HL-60 (cell line): ENCODE results near the gene HLA-DPA1.

Experiments used
- DNase-seq, 2 experiments: peaks; one replicate each; pipeline ENCODE4 v3.0.0-alpha.2; 2010 to 2020; ENCODE audit warnings: low read depth in 1 of 2, low spot score in 1 of 2
- H3K27ac ChIP-seq: fragments of 250-450 bp; sonication (Bioruptor Pico); replicated peaks from 2 replicates; pipeline ENCODE4 v1.5.1; 2020; ENCODE audit warnings: mild to moderate bottlenecking, moderate library complexity
- H3K27me3 ChIP-seq: fragments of 250-450 bp; sonication (Bioruptor Pico); 2 replicates; pipeline ENCODE4 v1.5.1; 2021; ENCODE audit warnings: mild to moderate bottlenecking, moderate library complexity; ENCODE audit not compliant: insufficient read depth, poor library complexity, severe bottlenecking
- H3K4me3 ChIP-seq: replicated peaks from 2 replicates; pipeline ENCODE4 v1.5.1; 2011; ENCODE audit warnings: mild to moderate bottlenecking, control low read depth, low read length; ENCODE audit not compliant: insufficient read depth
- CTCF ChIP-seq: IDR thresholded peaks from one replicate; pipeline ENCODE4 v1.5.1; 2011; ENCODE audit warnings: low read length, control low read depth, inconsistent platforms; ENCODE audit not compliant: insufficient read depth
- GABPA ChIP-seq: IDR thresholded peaks from 2 replicates; pipeline ENCODE4 v1.6.1; 2012; ENCODE audit warnings: low read depth
- POLR2AphosphoS5 ChIP-seq: IDR thresholded peaks from 2 replicates; pipeline ENCODE4 v1.6.1; 2012; ENCODE audit warnings: low read depth
- SPI1 ChIP-seq: IDR thresholded peaks from 2 replicates; pipeline ENCODE4 v1.6.1; 2012; ENCODE audit warnings: low read depth, mild to moderate bottlenecking, borderline replicate concordance
- TF ChIP-seq, protein P1 (sequence below): IDR thresholded peaks from 2 replicates; pipeline ENCODE4 v1.6.1; 2012; ENCODE audit warnings: low read depth; ENCODE audit not compliant: insufficient replicate concordance

HLA-DPA1 gene

DNA sequence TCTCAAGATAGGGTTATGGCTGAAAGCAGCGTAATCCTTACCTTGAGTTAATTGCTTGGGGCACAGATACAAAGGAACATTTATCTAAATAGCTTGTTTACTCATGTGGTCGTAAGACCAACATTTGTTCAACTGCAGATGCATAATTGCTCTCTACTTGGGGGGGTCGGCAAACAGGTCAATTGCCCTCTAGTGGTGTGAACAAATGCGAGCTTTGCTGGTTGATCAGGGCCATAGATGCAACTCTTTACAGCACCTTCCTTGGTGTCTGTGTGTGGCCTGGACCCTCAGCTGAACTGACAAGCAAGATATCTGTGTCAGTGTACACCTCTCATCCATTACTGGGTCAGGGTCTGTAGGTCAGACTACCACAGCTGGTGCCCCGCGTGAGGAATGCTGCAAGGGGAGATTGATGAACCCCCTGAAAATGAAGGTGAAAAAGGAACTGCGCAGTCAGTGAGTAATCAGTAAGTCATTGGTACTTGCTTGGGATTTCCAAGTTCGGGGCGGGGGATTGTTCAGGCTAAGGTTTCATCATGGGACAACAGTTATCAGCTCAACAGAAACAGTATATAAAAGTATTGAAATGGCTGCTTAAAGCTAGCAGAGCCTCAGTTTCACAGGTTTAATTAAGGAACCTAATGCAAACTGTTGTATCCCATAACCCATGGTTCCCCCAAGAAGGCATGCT is 24.0 kb downstream of the HLA-DPA1 start:
- DNase-seq: no peak

DNA sequence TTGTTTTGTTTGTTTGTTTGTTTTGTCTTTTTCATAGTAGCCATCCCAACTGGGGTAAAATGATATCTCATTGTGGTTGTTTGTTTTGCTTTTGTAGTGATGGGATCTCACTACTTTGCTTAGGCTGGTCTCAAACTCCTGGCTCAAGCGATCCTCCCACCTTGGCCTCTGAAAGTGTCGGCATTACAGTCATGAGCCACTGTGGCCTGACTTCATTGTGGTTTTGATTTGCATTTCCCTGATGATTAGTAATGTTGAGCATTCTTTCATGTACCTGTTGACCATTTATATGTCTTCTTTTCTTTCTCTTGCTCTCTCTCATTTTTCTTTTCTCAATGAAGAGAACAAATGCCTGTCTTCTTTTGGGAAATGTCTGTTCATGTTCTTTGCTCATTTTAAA is 33.3 kb downstream of the HLA-DPA1 start:
- no peak overlapping the region for H3K27ac ChIP-seq
- H3K4me3 ChIP-seq: no peak overlapping the region
- no peak for TF ChIP-seq POLR2AphosphoS5
- no peak for TF ChIP-seq CTCF
- TF ChIP-seq, protein P1, sequence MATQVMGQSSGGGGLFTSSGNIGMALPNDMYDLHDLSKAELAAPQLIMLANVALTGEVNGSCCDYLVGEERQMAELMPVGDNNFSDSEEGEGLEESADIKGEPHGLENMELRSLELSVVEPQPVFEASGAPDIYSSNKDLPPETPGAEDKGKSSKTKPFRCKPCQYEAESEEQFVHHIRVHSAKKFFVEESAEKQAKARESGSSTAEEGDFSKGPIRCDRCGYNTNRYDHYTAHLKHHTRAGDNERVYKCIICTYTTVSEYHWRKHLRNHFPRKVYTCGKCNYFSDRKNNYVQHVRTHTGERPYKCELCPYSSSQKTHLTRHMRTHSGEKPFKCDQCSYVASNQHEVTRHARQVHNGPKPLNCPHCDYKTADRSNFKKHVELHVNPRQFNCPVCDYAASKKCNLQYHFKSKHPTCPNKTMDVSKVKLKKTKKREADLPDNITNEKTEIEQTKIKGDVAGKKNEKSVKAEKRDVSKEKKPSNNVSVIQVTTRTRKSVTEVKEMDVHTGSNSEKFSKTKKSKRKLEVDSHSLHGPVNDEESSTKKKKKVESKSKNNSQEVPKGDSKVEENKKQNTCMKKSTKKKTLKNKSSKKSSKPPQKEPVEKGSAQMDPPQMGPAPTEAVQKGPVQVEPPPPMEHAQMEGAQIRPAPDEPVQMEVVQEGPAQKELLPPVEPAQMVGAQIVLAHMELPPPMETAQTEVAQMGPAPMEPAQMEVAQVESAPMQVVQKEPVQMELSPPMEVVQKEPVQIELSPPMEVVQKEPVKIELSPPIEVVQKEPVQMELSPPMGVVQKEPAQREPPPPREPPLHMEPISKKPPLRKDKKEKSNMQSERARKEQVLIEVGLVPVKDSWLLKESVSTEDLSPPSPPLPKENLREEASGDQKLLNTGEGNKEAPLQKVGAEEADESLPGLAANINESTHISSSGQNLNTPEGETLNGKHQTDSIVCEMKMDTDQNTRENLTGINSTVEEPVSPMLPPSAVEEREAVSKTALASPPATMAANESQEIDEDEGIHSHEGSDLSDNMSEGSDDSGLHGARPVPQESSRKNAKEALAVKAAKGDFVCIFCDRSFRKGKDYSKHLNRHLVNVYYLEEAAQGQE: no peak
- no peak for TF ChIP-seq SPI1
- no peak for TF ChIP-seq GABPA
- H3K27me3 ChIP-seq: peaks cover 8% of the 10 kb centered on the region
- no peak for DNase-seq

More for the DNA sequence above, 24.0 kb downstream of the HLA-DPA1 start:
- H3K4me3 ChIP-seq: no peak overlapping the region
- TF ChIP-seq, protein P1: no peak
- TF ChIP-seq GABPA (no peak), SPI1 (no peak), CTCF (no peak), POLR2AphosphoS5 (no peak)
- no peaks in the 10 kb centered on the region for H3K27me3 ChIP-seq
- H3K27ac ChIP-seq: no peak overlapping the region

GRCh38 chr6:33036535-33036934 is 36.9 kb downstream of the HLA-DPA1 start:
- no peak overlapping the region for H3K27ac ChIP-seq
- TF ChIP-seq POLR2AphosphoS5 (no peak), SPI1 (no peak), GABPA (no peak), CTCF (no peak)
- TF ChIP-seq, protein P1: no peak
- no peak overlapping the region for H3K4me3 ChIP-seq
- H3K27me3 ChIP-seq: peaks cover 12% of the 10 kb centered on the region
- DNase-seq: no peak
